SK-N-DZ (cell line): ENCODE measurements around the gene NUAK2.
A peak's percentile ranks its signal among the peaks of the same experiment; 100 is the strongest.

Experiments
- DNase-seq: peaks from one replicate; pipeline ENCODE4 v3.0.0-alpha.2; 2015; ENCODE audit warnings: low spot score

Gene NUAK2

DNA sequence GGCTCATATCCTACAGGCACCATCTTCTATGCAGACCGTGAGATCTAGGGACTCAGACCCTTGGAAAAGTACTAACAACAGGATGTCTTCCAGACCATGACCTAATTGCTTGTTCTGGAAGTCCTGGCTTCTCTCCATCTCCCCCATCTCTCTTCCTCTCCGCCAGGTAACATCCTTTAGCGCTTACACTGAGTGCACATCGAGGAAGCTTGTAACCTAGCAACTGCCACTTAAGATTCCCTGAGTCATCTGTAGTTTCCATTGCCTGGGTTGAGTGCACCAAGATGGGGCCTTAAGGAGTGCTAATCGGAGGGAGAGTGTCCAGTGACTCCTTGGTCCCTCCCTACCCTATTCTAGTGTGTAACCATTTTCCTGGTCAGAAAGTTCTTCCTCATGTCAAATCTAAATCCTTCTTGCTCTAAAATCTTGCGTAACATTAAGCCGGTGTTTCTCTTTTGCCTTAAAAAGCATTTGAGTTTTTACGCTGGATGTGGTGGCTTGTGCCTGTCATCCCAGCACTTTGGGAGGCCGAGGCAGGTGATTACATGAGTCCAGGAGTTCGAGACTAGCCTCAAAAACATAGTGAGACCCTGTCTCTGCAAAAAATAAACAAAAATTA, 25.5 kb upstream of the NUAK2 start:
- peak; percentile 59 for DNase-seq

DNA sequence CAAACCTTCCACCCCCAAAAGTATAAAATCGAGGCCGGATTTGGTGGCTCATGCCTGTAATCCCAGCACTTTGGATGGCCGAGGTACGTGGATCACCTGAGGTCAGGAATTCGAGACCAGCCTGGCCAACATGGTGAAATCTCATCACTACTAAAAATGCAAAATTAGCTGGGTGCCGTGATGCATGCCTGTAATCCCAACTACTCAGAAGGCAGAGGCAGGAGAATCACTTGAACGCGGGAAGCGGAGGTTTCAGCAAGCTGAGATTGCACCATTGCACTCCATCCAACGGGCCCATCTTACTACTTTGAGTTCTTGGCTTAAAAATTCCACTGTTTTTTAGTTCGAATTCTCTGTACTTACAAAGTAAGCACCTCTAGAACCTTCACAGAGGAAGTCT, 24.2 kb upstream of the NUAK2 start:
- DNase-seq = no peak

DNA sequence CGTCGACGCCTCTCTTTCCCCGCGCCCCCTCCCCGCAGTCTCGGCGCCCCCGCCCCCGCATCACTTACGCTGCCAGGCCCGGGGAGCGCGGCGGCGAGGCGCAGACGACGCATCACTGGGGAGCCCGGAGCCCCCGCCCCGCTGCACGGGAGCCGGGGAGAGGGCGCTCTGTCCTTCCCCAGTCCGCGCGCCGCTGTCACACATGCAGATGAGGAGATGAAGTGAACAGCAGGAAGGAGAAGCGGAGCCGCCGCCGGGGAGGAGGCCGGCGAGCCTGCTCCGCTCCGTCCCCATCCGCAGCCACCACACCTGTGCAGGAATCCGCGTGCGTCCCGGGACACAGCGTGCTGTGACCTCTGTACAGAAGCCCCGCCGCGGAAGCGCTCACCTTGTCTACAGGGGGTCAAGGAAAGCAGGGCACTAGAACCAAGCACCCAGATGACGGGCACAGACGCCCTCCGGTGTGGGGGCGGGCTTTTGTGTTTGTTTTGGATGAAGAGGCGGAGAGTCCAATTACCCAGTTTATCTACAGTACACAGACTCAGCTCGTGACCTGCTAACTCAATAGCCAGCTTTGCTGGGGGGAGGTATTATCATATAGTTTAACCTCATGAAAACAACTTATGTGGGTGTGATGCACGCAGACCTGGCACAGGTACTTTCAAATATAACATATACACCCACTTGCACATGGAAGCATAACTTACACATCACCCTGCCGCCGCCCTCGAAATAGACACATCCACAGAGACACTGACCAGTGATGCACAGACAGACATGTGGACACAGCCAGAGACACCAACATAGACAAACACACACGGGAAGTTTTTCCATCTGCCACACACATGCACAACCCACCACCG, 22.8 kb upstream of the NUAK2 start:
- no peak for DNase-seq

GRCh38 chr1:205343431-205344065, 22.0 kb upstream of the NUAK2 start:
- no peak for DNase-seq

DNA sequence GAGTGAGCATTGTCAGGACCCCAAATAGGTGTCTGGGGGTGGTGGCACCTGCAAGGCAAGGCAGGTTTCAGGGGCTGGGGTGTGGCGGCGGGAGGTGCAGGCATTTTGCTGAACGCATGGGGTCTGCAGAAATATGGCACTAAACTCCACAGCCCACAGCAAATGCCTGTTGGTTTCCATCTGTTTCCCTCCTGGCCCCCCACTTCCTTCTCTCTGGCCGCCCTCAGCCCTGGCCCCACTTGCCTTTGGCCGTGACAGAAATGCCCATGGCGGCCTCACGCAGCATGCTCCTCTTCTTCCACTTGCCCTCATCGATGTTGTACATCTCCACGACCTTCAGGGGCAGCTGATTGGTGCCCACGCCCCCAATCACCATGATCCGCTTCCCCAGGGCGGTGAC, 21.4 kb upstream of the NUAK2 start:
- no peak for DNase-seq

DNA sequence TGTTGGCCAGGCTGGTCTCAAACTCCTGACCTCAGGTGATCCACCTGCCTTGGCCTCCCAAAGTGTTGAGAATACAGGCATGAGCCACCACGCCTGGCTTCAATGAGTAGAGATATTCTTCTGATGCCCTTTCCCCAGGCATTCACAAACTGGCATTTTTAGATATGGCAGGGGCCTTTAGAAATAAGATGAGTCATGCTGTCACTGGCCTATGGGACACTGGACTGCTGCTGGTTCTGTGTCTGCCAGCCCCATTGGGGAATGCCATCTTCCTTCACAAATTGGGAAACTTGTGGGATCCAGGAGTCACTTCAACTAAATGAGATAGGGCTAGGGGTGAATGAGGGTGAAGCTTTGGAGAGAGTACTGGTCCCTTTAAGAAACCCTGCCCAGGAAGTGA, 19.1 kb upstream of the NUAK2 start:
- no peak for DNase-seq

DNA sequence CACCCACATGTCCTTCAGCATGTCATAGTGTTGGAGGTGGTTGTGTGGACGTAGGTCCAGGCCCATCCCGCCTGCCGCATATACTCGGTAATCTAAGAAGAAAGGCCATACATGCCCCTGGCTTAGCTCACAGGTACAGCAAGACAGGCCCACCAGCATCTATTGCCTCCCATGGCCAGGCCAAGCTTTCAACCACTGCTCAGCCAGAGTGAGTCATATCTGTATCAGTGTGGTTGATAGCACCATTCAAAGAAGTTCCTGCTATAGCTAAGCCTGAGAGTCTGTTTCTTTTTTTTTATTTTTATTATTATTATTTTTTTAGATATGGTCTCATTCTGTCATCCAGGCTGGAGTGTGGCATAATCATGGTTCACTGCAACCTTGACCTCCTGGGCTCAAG, 18.2 kb upstream of the NUAK2 start:
- DNase-seq = no peak

DNA sequence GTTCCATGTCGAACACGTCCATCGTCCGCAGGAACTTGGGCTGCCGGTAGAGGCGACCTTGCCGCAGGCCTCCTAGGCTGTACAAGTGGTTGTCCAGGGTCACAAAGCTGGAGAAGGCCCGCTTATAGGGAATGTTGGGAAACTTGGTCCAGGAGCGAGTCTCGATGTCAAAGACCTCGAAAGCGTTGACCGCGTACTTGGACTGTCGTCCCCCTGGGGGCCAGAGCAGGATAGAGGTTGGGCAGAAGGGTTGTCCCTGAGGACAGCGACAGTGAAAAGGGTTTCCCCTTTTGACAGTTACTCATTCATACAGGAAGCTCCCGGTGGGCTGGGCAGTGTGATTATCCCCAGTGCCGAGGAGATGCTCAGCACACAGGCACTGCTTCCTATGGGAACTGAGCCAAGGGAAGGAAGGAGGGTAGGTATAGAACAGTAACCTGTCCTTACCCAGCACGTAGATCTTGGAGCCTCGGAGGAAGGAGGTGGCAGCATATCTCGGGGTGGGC, 17.7 kb upstream of the NUAK2 start:
- no peak for DNase-seq

GRCh38 chr1:205338011-205338410, 16.5 kb upstream of the NUAK2 start:
- DNase-seq = no peak

DNA sequence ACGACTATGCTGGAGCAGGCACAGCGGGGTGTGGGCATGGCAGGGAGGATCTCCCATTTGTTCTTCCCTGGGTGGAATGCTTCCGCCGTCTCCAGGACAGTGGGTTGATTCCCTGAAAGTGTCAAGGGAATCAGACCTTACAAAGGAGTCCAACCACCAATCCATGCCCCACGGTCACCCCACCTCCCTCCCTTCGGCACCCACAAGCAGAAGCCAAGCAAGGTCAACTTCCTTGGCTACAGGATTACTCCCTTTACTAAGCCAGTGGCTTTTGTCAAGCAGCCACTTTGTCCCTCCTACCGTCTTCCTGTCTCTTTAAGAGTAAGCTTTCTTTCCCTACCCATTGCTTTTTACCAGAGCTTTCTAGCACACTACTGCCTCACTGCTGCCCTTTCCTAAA, 15.9 kb upstream of the NUAK2 start:
- no peak for DNase-seq

DNA sequence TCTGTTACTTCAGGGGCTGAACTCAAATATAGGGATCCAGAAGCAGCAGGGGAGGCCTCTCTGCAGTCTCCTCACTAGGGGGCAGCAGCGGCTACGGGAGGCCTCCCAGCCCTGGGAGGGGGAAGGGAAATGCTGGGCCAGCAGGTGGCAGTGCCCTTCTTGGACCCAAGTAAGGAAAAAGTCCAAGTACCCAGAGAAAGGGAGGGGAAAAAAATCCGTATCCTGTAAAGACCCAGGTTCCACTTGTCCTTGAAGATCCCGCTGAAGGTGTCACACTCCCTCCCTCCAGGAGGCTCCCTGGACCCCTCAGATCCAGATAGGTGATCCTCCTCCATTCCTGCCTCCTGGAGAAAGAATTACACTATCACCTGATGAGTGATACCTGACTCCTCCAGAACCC, 14.1 kb upstream of the NUAK2 start:
- peak; percentile 79 for DNase-seq

- no peak for DNase-seq
Measured at GRCh38 chr1:205332015-205332791, 10.7 kb upstream of the NUAK2 start.

- no peak for DNase-seq
Measured at GRCh38 chr1:205330150-205330549, 8.6 kb upstream of the NUAK2 start.

GRCh38 chr1:205329719-205330118, 8.2 kb upstream of the NUAK2 start:
- no peak for DNase-seq

GRCh38 chr1:205328476-205328875, 6.9 kb upstream of the NUAK2 start:
- DNase-seq = no peak

GRCh38 chr1:205326812-205327466, 5.4 kb upstream of the NUAK2 start:
- DNase-seq = no peak

DNA sequence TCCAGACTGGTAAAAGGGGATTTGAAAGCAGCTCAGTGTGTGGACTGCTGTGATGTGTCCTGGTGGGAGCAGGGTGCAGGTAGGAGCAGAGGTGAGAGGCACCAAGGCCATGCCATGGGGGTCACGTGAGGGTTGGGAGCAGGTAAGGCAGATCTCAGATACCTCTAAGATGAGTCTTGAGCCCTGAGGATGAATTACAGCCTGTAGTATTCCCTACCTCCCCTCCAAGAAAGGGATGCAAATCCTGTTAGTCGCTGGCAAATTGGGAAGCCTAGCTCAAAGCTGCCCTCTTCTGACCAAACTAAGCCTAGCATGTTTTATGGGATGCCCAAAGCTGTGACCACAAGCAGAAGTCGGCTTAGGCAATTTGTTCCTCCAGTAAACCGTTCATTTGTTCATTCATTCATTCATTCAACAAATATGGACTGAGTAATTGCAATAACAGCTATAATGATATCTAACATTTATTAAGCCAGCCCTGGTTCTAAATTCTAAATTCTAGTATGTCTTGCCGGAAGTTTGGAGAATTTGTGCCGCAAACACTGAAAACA, 3.9 kb upstream of the NUAK2 start:
- DNase-seq = peak; percentile 71

DNA sequence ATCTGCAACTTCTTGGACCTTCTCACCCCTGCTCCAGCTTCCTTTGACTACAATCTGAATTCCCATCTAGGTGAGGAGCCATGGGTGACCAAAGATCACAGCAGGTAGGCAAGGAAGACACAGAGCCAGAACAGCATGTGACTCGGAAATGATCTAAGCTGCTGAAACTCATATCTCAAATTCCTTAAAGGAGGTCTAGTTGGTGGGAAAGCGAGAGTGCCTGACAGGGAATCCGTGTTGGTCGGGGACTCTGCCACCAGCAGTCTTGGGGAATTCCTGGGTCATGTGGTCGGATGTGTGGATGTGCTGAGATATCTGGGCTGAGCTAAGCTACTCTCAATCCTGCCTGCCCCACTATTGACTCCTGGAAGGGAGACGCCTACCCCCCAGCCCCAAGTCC, 3.2 kb upstream of the NUAK2 start:
- no peak for DNase-seq

DNA sequence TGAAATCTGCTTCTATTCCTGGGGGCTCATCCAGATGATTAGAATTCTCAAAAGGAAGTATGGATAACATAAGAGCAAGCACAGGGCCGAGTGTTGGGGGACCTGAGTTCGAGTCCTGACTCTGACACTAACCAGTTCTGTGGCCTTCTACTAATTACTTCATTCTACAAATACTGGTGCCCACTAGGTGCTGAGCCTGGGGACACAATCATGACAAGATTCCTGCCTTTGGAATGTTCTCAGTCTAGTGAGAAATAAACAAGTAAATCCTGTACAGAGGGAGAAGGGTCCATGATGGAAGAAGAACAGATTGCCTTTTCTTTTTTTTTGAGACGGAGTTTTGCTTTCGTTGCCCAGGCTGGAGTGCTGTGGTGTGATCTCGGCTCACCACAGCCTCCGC, 2.2 kb upstream of the NUAK2 start:
- no peak for DNase-seq

GRCh38 chr1:205321959-205322283, 376 bp upstream of the NUAK2 start:
- DNase-seq = no peak
